CD14-positive monocyte (primary cell): ENCODE data around the gene PYROXD2. TPM values are rescaled to one million over a fixed set of nuclear protein-coding genes. Genes with fewer than 3 reads are reported as not detected.

Experiments used
- DNase-seq, 3 donors: peaks; one replicate each; pipeline ENCODE4 v3.0.0-alpha.2; 2011 to 2022
- H2AFZ ChIP-seq: 2 replicates; pipeline ENCODE4 v1.6.0; 2012; ENCODE audit warnings: mild to moderate bottlenecking, low read depth, low read length, inconsistent platforms; ENCODE audit not compliant: insufficient read depth, poor library complexity, severe bottlenecking
- H3K27ac ChIP-seq, 2 donors: 1 replicate in 1 of 2; 2 replicates in 1 of 2; pipeline ENCODE4 v1.5.1; 2012 to 2013; ENCODE audit warnings: low read length in 2 of 2, control low read depth in 1 of 2, inconsistent platforms in 1 of 2, low read depth in 1 of 2, mild to moderate bottlenecking in 1 of 2
- H3K27me3 ChIP-seq, 2 donors: one replicate each; pipeline versions ENCODE4 v1.6.0 to v1.6.1; 2011 to 2013; ENCODE audit warnings: low read length in 2 of 2; ENCODE audit not compliant: control insufficient read depth in 2 of 2, insufficient read depth in 2 of 2
- H3K36me3 ChIP-seq, 2 donors: replicated peaks in 1 of 2; 1 replicate in 1 of 2; 2 replicates in 1 of 2; pipeline versions ENCODE4 v1.5.1 to v1.6.1; 2012 to 2013; ENCODE audit warnings: low read length in 2 of 2, control low read depth in 1 of 2, inconsistent platforms in 1 of 2, mild to moderate bottlenecking in 1 of 2; ENCODE audit not compliant: insufficient read depth in 2 of 2, control insufficient read depth in 1 of 2
- H3K4me1 ChIP-seq, 2 donors: 1 replicate in 1 of 2; 2 replicates in 1 of 2; pipeline versions ENCODE4 v1.5.1 to v1.6.1; 2012 to 2013; ENCODE audit warnings: low read length in 2 of 2, control low read depth in 1 of 2, inconsistent platforms in 1 of 2, mild to moderate bottlenecking in 1 of 2, moderate library complexity in 1 of 2; ENCODE audit not compliant: insufficient read depth in 2 of 2, control insufficient read depth in 1 of 2
- H3K4me2 ChIP-seq: replicated peaks from 2 replicates; pipeline ENCODE3; 2012; ENCODE audit warnings: low read length, moderate library complexity, mild to moderate bottlenecking; ENCODE audit not compliant: poor library complexity, severe bottlenecking; ENCODE audit errors: extremely low read depth
- H3K4me3 ChIP-seq, 3 experiments: fragments of 200-600 bp in 1 of 3; sonication (generic) in 1 of 3; replicated peaks in 1 of 3; 1 replicate in 2 of 3; 2 replicates in 1 of 3; pipeline ENCODE4 v1.5.1; 2011 to 2013; ENCODE audit warnings: low read length in 3 of 3, mild to moderate bottlenecking in 3 of 3, control low read depth in 2 of 3, low read depth in 2 of 3, inconsistent platforms in 1 of 3, moderate library complexity in 1 of 3
- H3K79me2 ChIP-seq: 2 replicates; pipeline ENCODE4 v1.6.0; 2012; ENCODE audit warnings: mild to moderate bottlenecking, control low read depth, inconsistent platforms, low read length, moderate library complexity; ENCODE audit not compliant: insufficient read depth
- H3K9ac ChIP-seq: 2 replicates; pipeline ENCODE4 v1.6.0; 2017; ENCODE audit warnings: low read length, mild to moderate bottlenecking; ENCODE audit not compliant: insufficient read depth, poor library complexity, severe bottlenecking
- H3K9me3 ChIP-seq, 2 donors: replicated peaks in 1 of 2; 1 replicate in 1 of 2; 2 replicates in 1 of 2; pipeline versions ENCODE4 v1.5.1 to v1.6.1; 2012 to 2013; ENCODE audit warnings: low read length in 2 of 2, control low read depth in 1 of 2; ENCODE audit not compliant: control insufficient read depth in 1 of 2, insufficient read depth in 1 of 2
- H4K20me1 ChIP-seq: 2 replicates; pipeline ENCODE4 v1.6.0; 2012; ENCODE audit warnings: mild to moderate bottlenecking, low read length, control low read depth, moderate library complexity; ENCODE audit not compliant: insufficient read depth
- H3K27ac Mint-ChIP-seq, 7 donors: one replicate each; pipeline ENCODE4 v1.8.0; 2020; ENCODE audit warnings: mild to moderate bottlenecking in 7 of 7, mixed read lengths in 7 of 7, moderate library complexity in 6 of 7, inconsistent platforms in 2 of 7
- H3K27me3 Mint-ChIP-seq, 3 donors: one replicate each; pipeline ENCODE4 v1.8.0; 2021 to 2022; ENCODE audit warnings: low read depth in 3 of 3, mild to moderate bottlenecking in 3 of 3, mixed read lengths in 3 of 3, moderate library complexity in 3 of 3, inconsistent platforms in 1 of 3
- H3K36me3 Mint-ChIP-seq, 2 donors: one replicate each; pipeline ENCODE4 v1.8.0; 2020; ENCODE audit warnings: mixed read lengths in 2 of 2, inconsistent platforms in 1 of 2, mild to moderate bottlenecking in 1 of 2
- H3K4me1 Mint-ChIP-seq: one replicate; pipeline ENCODE4 v1.8.0; 2020; ENCODE audit warnings: mild to moderate bottlenecking, mixed read lengths
- H3K4me3 Mint-ChIP-seq, 2 donors: one replicate each; pipeline ENCODE4 v1.8.0; 2020; ENCODE audit warnings: mild to moderate bottlenecking in 2 of 2, mixed read lengths in 2 of 2, moderate library complexity in 1 of 2
- H3K9me3 Mint-ChIP-seq, 7 donors: one replicate each; pipeline ENCODE4 v1.8.0; 2020 to 2022; ENCODE audit warnings: mixed read lengths in 7 of 7, mild to moderate bottlenecking in 6 of 7, moderate library complexity in 6 of 7, inconsistent platforms in 2 of 7
- CTCF ChIP-seq: fragments of 200-600 bp; IDR thresholded peaks from one replicate; pipeline ENCODE4 v1.8.0; 2022; ENCODE audit warnings: antibody characterized with exemption, mild to moderate bottlenecking
- WGBS: methylation state at CpG from one replicate; pipeline ENCODE4 v1.1.5; 2013; ENCODE audit warnings: missing lambda C conversion rate; ENCODE audit not compliant: insufficient coverage; 5-methylcytosine and 5-hydroxymethylcytosine counted together
- intact Hi-C, 2 donors: fragments of 100-400 bp; cut with micrococcal nuclease; formaldehyde crosslinking; loops; one replicate each; pipeline versions ENCODE4 v1.15.0 to v1.15.1; 2023
- polyA plus RNA-seq, 3 donors: library from polyadenylated mRNA; depleted of rRNA in 1 of 3; unstranded in 2 of 3; stranded (reverse) in 1 of 3; fragments of 300-500 nt in 2 of 3; fragments of >200 nt in 1 of 3; fragmentation: Illumina TruSeq in 2 of 3; gene quantifications; 1 replicate in 2 of 3; 2 replicates in 1 of 3; pipeline ENCODE4 v1.2.3, GENCODE V29; 2012 to 2021

PYROXD2 gene
- polyA plus RNA-seq, 3 donors, result 0.27 to 21.6 (median 1.00) TPM

- peaks cover 0 to 2% of the 10 kb centered on the region in 2 donors for H3K36me3 Mint-ChIP-seq
- Histone ChIP-seq H3K4me3 (no peak overlapping the region), H4K20me1 (no peaks in the 10 kb centered on the region), H3K36me3 (no peaks in the 10 kb centered on the region), H3K9me3 (no peaks in the 10 kb centered on the region), H3K27ac (no peak overlapping the region), H3K4me1 (peaks cover 15 to 16% of the 10 kb centered on the region in 2 donors), H3K4me2 (peak overlapping the region; percentile 23), H2AFZ (no peak overlapping the region), H3K9ac (no peak overlapping the region), H3K27me3 (no peaks in the 10 kb centered on the region), H3K79me2 (no peaks in the 10 kb centered on the region)
- peaks cover 0 to 3% (median 3%) of the 10 kb centered on the region in 3 donors for H3K27me3 Mint-ChIP-seq
- H3K4me1 Mint-ChIP-seq, result peaks cover 24% of the 10 kb centered on the region
- intact Hi-C loops, result no loop called here
- peak overlapping the region in 1 of 7 donors; percentile 15 for H3K27ac Mint-ChIP-seq
- WGBS, result 9% methylated on average over 5 of the region's 7 CpGs
- H3K4me3 Mint-ChIP-seq, result peak overlapping the region; percentile 42 to 51
- peak; percentile 15 to 20 (median 16) for DNase-seq
- peaks cover 0 to 2% (median 0%) of the 10 kb centered on the region in 7 donors for H3K9me3 Mint-ChIP-seq
- TF ChIP-seq CTCF, result no peak
These were observed 23.9 kb downstream of the PYROXD2 start for GRCh38 chr10:98391065-98391464.

- H3K27me3 ChIP-seq, result no peaks in the 10 kb centered on the region
- no peak overlapping the region for H2AFZ ChIP-seq
- H3K4me2 ChIP-seq, result no peak overlapping the region
- no peaks in the 10 kb centered on the region for H4K20me1 ChIP-seq
- H3K9me3 Mint-ChIP-seq, result no peaks in the 10 kb centered on the region
- H3K9me3 ChIP-seq, result no peaks in the 10 kb centered on the region
- H3K4me1 ChIP-seq, result peaks cover 15 to 16% of the 10 kb centered on the region in 2 donors
- H3K27ac ChIP-seq, result no peak overlapping the region
- no peak overlapping the region for H3K4me3 Mint-ChIP-seq
- DNase-seq, result no peak
- no peak overlapping the region for H3K4me3 ChIP-seq
- H3K79me2 ChIP-seq, result no peaks in the 10 kb centered on the region
- H3K36me3 Mint-ChIP-seq, result no peaks in the 10 kb centered on the region
- H3K4me1 Mint-ChIP-seq, result peaks cover 24% of the 10 kb centered on the region
- no peak overlapping the region for H3K27ac Mint-ChIP-seq
- 100% methylated on average over 1 of the region's 4 CpGs for WGBS
- TF ChIP-seq CTCF, result no peak
- no peaks in the 10 kb centered on the region for H3K36me3 ChIP-seq
- H3K9ac ChIP-seq, result no peak overlapping the region
- intact Hi-C loops, result no loop called here
- H3K27me3 Mint-ChIP-seq, result peaks cover 0 to 3% (median 3%) of the 10 kb centered on the region in 3 donors
These were observed 24.6 kb downstream of the PYROXD2 start for GRCh38 chr10:98390406-98390805.
